ENCODE data around the gene CR1. TPM values are rescaled to one million over a fixed set of nuclear protein-coding genes. Genes with fewer than 3 reads are reported as not detected.
"Not testable (repeated sequence)": the region's sequence is repeated elsewhere in the genome, so short reads cannot be mapped to it uniquely, and the experiment has no call there.

The CR1 gene
- total RNA-seq, 1 donor from 2014 or later = 0.09 TPM

DNA sequence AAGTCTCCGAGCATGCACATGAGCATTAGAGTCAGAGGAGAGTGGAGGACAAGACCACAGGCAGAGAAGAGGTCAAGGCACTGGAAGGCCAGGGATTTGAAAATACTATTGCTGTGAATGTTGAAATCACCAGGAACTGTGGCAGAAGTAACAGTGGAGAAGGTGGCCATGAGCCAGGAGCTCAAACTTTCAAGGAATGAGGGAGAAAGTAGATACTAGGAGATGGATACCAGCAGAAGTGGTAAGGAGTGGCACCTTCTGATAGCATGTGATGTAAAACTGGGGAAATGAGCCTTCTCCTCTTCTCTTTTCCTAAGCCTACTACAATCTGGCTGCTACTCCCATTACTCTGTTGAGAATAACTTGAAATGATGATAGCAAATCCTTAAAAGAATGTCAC lies 1.8 kb upstream of the CR1 start:
- Mint-ChIP-seq H3K27ac (ENCODE audit: unreplicated experiment) (no peak overlapping the region), H3K4me1 (ENCODE audit: low read depth, unreplicated experiment) (peaks cover 3% of the 10 kb centered on the region), H3K9me3 (ENCODE audit: unreplicated experiment) (no peaks in the 10 kb centered on the region), H3K27me3 (ENCODE audit: low read depth, unreplicated experiment) (peaks cover 25% of the 10 kb centered on the region), H3K36me3 (ENCODE audit: low read depth, unreplicated experiment) (no peaks in the 10 kb centered on the region), H3K4me3 (ENCODE audit: unreplicated experiment) (no peak overlapping the region)
- Histone ChIP-seq H3K4me1 (ENCODE audit: insufficient read depth, low read length) (peaks cover 7% of the 10 kb centered on the region), H4K20me1 (ENCODE audit: insufficient read depth, low read length) (no peaks in the 10 kb centered on the region), H3K36me3 (ENCODE audit: insufficient read depth, low read length) (no peaks in the 10 kb centered on the region), H3K4me3 (ENCODE audit: insufficient read depth, low read depth, low read length) (no peak overlapping the region), H3K27me3 (ENCODE audit: insufficient read depth, low read length) (peaks cover 22% of the 10 kb centered on the region), H3K9ac (ENCODE audit: low read length) (no peak overlapping the region), H3K27ac (ENCODE audit: low read depth, low read length) (no peak overlapping the region), H3K79me2 (ENCODE audit: insufficient read depth, low read length) (no peaks in the 10 kb centered on the region), H2AFZ (ENCODE audit: low read depth, low read length) (no peak overlapping the region), H3K9me3 (ENCODE audit: insufficient read depth, low read depth, low read length) (no peaks in the 10 kb centered on the region), H3K4me2 (ENCODE audit: low read length) (no peak overlapping the region)
- DNase-seq (ENCODE audit: low read depth) (no peak), FAIRE-seq (no peak)
- no peak for TF ChIP-seq EZH2 (IDR thresholded peaks at IDR 0.05; ENCODE audit: insufficient read depth, low read length)
- TF ChIP-seq, protein P1, sequence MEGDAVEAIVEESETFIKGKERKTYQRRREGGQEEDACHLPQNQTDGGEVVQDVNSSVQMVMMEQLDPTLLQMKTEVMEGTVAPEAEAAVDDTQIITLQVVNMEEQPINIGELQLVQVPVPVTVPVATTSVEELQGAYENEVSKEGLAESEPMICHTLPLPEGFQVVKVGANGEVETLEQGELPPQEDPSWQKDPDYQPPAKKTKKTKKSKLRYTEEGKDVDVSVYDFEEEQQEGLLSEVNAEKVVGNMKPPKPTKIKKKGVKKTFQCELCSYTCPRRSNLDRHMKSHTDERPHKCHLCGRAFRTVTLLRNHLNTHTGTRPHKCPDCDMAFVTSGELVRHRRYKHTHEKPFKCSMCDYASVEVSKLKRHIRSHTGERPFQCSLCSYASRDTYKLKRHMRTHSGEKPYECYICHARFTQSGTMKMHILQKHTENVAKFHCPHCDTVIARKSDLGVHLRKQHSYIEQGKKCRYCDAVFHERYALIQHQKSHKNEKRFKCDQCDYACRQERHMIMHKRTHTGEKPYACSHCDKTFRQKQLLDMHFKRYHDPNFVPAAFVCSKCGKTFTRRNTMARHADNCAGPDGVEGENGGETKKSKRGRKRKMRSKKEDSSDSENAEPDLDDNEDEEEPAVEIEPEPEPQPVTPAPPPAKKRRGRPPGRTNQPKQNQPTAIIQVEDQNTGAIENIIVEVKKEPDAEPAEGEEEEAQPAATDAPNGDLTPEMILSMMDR (IDR thresholded peaks at IDR 0.05; ENCODE audit: insufficient read depth, low read depth, low read length) = no peak

DNA sequence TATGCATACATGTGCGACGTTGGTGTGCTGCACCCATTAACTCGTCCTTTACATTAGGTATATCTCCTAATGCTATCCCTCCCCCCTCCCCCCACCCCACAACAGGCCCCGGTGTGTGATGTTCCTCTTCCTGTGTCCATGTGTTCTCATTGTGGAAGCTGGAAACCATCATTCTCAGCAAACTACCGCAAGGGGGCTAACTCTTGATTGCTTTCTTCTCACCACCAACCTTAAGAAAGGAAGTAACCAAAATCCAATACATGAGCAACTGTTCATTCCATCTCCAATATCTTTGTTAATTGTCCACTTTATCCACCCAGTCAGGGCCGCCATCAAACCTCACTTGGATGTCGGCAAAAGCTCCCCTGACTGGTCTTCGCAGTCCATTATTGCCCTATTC lies 676 bp upstream of the CR1 start:
- not testable (repeated sequence) for H3K36me3 Mint-ChIP-seq (ENCODE audit: low read depth, unreplicated experiment); H3K4me1 ChIP-seq (ENCODE audit: insufficient read depth, low read length); H3K9me3 ChIP-seq (ENCODE audit: insufficient read depth, low read depth, low read length); H3K4me3 Mint-ChIP-seq (ENCODE audit: unreplicated experiment); H3K79me2 ChIP-seq (ENCODE audit: insufficient read depth, low read length); H3K36me3 ChIP-seq (ENCODE audit: insufficient read depth, low read length); H3K9me3 Mint-ChIP-seq (ENCODE audit: unreplicated experiment); FAIRE-seq; H3K9ac ChIP-seq (ENCODE audit: low read length); H3K4me1 Mint-ChIP-seq (ENCODE audit: low read depth, unreplicated experiment); H3K4me2 ChIP-seq (ENCODE audit: low read length); H4K20me1 ChIP-seq (ENCODE audit: insufficient read depth, low read length); H3K4me3 ChIP-seq (ENCODE audit: insufficient read depth, low read depth, low read length); H3K27ac Mint-ChIP-seq (ENCODE audit: unreplicated experiment); DNase-seq (ENCODE audit: low read depth); H3K27ac ChIP-seq (ENCODE audit: low read depth, low read length); H2AFZ ChIP-seq (ENCODE audit: low read depth, low read length)
- peaks cover 22% of the 10 kb centered on the region for H3K27me3 ChIP-seq (ENCODE audit: insufficient read depth, low read length)
- peaks cover 25% of the 10 kb centered on the region for H3K27me3 Mint-ChIP-seq (ENCODE audit: low read depth, unreplicated experiment)

DNA sequence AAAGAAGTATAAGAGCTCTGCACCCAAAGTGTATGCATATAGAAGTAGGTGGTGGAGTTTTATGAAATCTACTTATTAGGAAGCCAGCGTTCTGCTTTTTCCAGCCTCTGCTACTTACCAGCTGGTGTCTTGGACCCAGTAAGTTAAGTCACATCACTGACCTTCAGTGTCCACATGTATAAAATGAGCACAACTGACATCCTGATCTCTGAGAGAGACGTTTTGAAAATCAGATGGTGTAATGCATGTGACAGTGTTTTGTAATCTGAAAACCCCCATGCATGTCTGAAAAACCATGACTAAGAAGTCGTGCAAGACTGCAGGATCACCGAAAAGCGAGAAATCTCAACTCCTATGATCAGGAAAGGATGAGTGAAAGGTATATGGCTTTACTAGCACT lies 2.0 kb downstream of the CR1 start:
- no peaks in the 10 kb centered on the region for H3K79me2 ChIP-seq (ENCODE audit: insufficient read depth, low read length)
- no peaks in the 10 kb centered on the region for H3K9me3 ChIP-seq (ENCODE audit: insufficient read depth, low read depth, low read length)
- no peak overlapping the region for H3K9ac ChIP-seq (ENCODE audit: low read length)
- no peaks in the 10 kb centered on the region for H3K36me3 Mint-ChIP-seq (ENCODE audit: low read depth, unreplicated experiment)
- H3K4me3 ChIP-seq (ENCODE audit: insufficient read depth, low read depth, low read length) = no peak overlapping the region
- H4K20me1 ChIP-seq (ENCODE audit: insufficient read depth, low read length) = no peaks in the 10 kb centered on the region
- H3K4me2 ChIP-seq (ENCODE audit: low read length) = no peak overlapping the region
- H3K36me3 ChIP-seq (ENCODE audit: insufficient read depth, low read length) = no peaks in the 10 kb centered on the region
- H3K27ac Mint-ChIP-seq (ENCODE audit: unreplicated experiment) = no peak overlapping the region
- H3K9me3 Mint-ChIP-seq (ENCODE audit: unreplicated experiment) = no peaks in the 10 kb centered on the region
- H2AFZ ChIP-seq (ENCODE audit: low read depth, low read length) = no peak overlapping the region
- peaks cover 3% of the 10 kb centered on the region for H3K4me1 Mint-ChIP-seq (ENCODE audit: low read depth, unreplicated experiment)
- no peak overlapping the region for H3K27ac ChIP-seq (ENCODE audit: low read depth, low read length)
- peaks cover 23% of the 10 kb centered on the region for H3K27me3 Mint-ChIP-seq (ENCODE audit: low read depth, unreplicated experiment)
- DNase-seq (ENCODE audit: low read depth) = no peak
- peaks cover 7% of the 10 kb centered on the region for H3K4me1 ChIP-seq (ENCODE audit: insufficient read depth, low read length)
- no peak for TF ChIP-seq EZH2 (IDR thresholded peaks at IDR 0.05; ENCODE audit: insufficient read depth, low read length)
- TF ChIP-seq, protein P1 (IDR thresholded peaks at IDR 0.05; ENCODE audit: insufficient read depth, low read depth, low read length) = no peak
- no peak overlapping the region for H3K4me3 Mint-ChIP-seq (ENCODE audit: unreplicated experiment)
- H3K27me3 ChIP-seq (ENCODE audit: insufficient read depth, low read length) = peaks cover 30% of the 10 kb centered on the region
- FAIRE-seq = no peak
